A673 (cell line): ENCODE measurements around the gene SMC3. TPM values are rescaled to one million over a fixed set of nuclear protein-coding genes. Genes with fewer than 3 reads are reported as not detected.
A peak's percentile ranks its signal among the peaks of the same experiment; 100 is the strongest.
"Not testable (repeated sequence)": the region's sequence is repeated elsewhere in the genome, so short reads cannot be mapped to it uniquely, and the experiment has no call there.

Source experiments
- BruUV-seq: library from RNA; stranded (reverse); fragments of 400-500 nt; replicated peaks from 2 replicates; lab custom pipeline; 2021; lab: Mats Ljungman, UMichigan
- CTCF ChIA-PET: fragments of 300-600 bp; sonication (Branson Sonifier 250); formaldehyde crosslinking; loops from one replicate; lab custom pipeline; 2022; ENCODE audit warnings: antibody characterized with exemption; lab: Charles Lee
- POLR2A ChIA-PET: fragments of 300-600 bp; sonication (Branson Sonifier 250); formaldehyde crosslinking; loops from one replicate; lab custom pipeline; 2022; ENCODE audit warnings: antibody characterized with exemption; ENCODE audit not compliant: low non-redundant PET; lab: Charles Lee
- DNase-seq: peaks from one replicate; pipeline ENCODE4 v3.0.0-alpha.2; 2015; ENCODE audit warnings: low spot score
- H3K27ac ChIP-seq: fragments of 200-600 bp; sonication (generic); 2 replicates; pipeline ENCODE4 v1.5.1; 2016; ENCODE audit warnings: mixed run types, low read depth, mild to moderate bottlenecking, mixed read lengths, antibody characterized with exemption, low read length; ENCODE audit not compliant: poor library complexity, severe bottlenecking
- H3K27me3 ChIP-seq: fragments of 200-600 bp; sonication (generic); replicated peaks from 2 replicates; pipeline ENCODE4 v1.6.1; 2017; ENCODE audit warnings: mixed run types, low read depth, mild to moderate bottlenecking, mixed read lengths, antibody characterized with exemption, low read length; ENCODE audit not compliant: insufficient read depth, poor library complexity
- H3K36me3 ChIP-seq: fragments of 200-600 bp; sonication (generic); 2 replicates; pipeline ENCODE4 v1.6.1; 2016; ENCODE audit warnings: mixed run types, mild to moderate bottlenecking, mixed read lengths, antibody characterized with exemption, low read length; ENCODE audit not compliant: insufficient read depth, poor library complexity, severe bottlenecking
- H3K4me1 ChIP-seq: fragments of 200-600 bp; sonication (generic); 2 replicates; pipeline ENCODE4 v1.6.1; 2017; ENCODE audit warnings: mixed run types, mild to moderate bottlenecking, mixed read lengths, antibody characterized with exemption, low read length; ENCODE audit not compliant: insufficient read depth, poor library complexity, severe bottlenecking
- H3K4me3 ChIP-seq: fragments of 200-600 bp; sonication (generic); 2 replicates; pipeline ENCODE4 v1.5.1; 2016; ENCODE audit warnings: low read depth, mixed run types, mild to moderate bottlenecking, mixed read lengths, low read length; ENCODE audit not compliant: poor library complexity, severe bottlenecking
- H3K9me3 ChIP-seq: fragments of 200-600 bp; sonication (generic); 2 replicates; pipeline ENCODE4 v1.6.1; 2016; ENCODE audit warnings: mixed run types, low read depth, mild to moderate bottlenecking, mixed read lengths, antibody characterized with exemption, low read length; ENCODE audit not compliant: poor library complexity, severe bottlenecking
- CTCF ChIP-seq: fragments of 300-800, 200-600 bp; sonication (generic); conservative IDR thresholded peaks from 2 replicates; pipeline ENCODE4 v1.5.1; 2017; ENCODE audit warnings: low read depth, mild to moderate bottlenecking, antibody characterized with exemption, low read length, moderate library complexity, mixed read lengths
- EZH2 ChIP-seq: fragments of 200-600 bp; sonication (generic); IDR thresholded peaks from 2 replicates; pipeline ENCODE4 v1.6.1; 2017; ENCODE audit warnings: borderline replicate concordance, low read depth, mild to moderate bottlenecking, mixed read lengths, antibody characterized with exemption, low read length; ENCODE audit not compliant: poor library complexity, severe bottlenecking
- intact Hi-C: fragments of 100-400 bp; cut with micrococcal nuclease; formaldehyde crosslinking; loops from one replicate; pipeline ENCODE4 v1.10.0; 2022; ENCODE audit not compliant: unreplicated experiment
- total RNA-seq: library from RNA; stranded (reverse); gene quantifications from 2 replicates; pipeline ENCODE4 v1.2.3, GENCODE V29; 2021

Gene SMC3
- total RNA-seq, 1 experiment from 2014 or later: 107 TPM

- no peak overlapping the region for H3K27ac ChIP-seq
- no TSS peak for BruUV-seq
- ChIA-PET CTCF (interaction anchor here (0.7 to 1.2 kb wide), 2 partner anchors 8 to 100 kb away, joined by 3 to 5 read pairs; no protein-coding TSS in a partner anchor), POLR2A (no interaction called here)
- DNase-seq: no peak
- intact Hi-C loops: loop anchor here (2.0 kb wide), 1 partner anchor 297 kb away; no protein-coding TSS in a partner anchor
- H3K4me1 ChIP-seq: peaks cover 15% of the 10 kb centered on the region
- TF ChIP-seq CTCF (no peak), EZH2 (no peak)
- no peak overlapping the region for H3K4me3 ChIP-seq
- no peaks in the 10 kb centered on the region for H3K27me3 ChIP-seq
- peaks cover 32% of the 10 kb centered on the region for H3K36me3 ChIP-seq
- no peaks in the 10 kb centered on the region for H3K9me3 ChIP-seq
Measured at GRCh38 chr10:110608087-110608486, 40.6 kb downstream of the SMC3 start.

- DNase-seq: peak; percentile 74
- Histone ChIP-seq H3K9me3 (no peaks in the 10 kb centered on the region), H3K27ac (no peak overlapping the region), H3K36me3 (peaks cover 17% of the 10 kb centered on the region), H3K4me1 (peaks cover 15% of the 10 kb centered on the region), H3K4me3 (no peak overlapping the region), H3K27me3 (no peaks in the 10 kb centered on the region)
- BruUV-seq: no TSS peak
- ChIA-PET CTCF (interaction anchor here (1.2 kb wide), 2 partner anchors 9 to 71 kb away, joined by 4 to 5 read pairs; no protein-coding TSS in a partner anchor), POLR2A (no interaction called here)
- intact Hi-C loops: loop anchor here (1.0 to 5.0 kb wide), 4 partner anchors 72 to 299 kb away; no protein-coding TSS in a partner anchor
- TF ChIP-seq CTCF: no peak
- no peak for TF ChIP-seq EZH2
Measured at GRCh38 chr10:110609605-110610004, 42.1 kb downstream of the SMC3 start.

- POLR2A ChIA-PET: no interaction called here
- Histone ChIP-seq H3K4me1 (peaks cover 15% of the 10 kb centered on the region), H3K4me3 (no peak overlapping the region), H3K36me3 (peaks cover 10% of the 10 kb centered on the region), H3K27ac (no peak overlapping the region), H3K27me3 (no peaks in the 10 kb centered on the region), H3K9me3 (no peaks in the 10 kb centered on the region)
- DNase-seq: peak; percentile 78
- TF ChIP-seq EZH2 (no peak), CTCF (peak; percentile 88)
- no TSS peak for BruUV-seq
- CTCF ChIA-PET: interaction anchor here (1.4 kb wide), 1 partner anchor 62 kb away, joined by 3 read pairs; no protein-coding TSS in a partner anchor
- intact Hi-C loops: loop anchor here (1.0 to 5.0 kb wide), 3 partner anchors 71 to 282 kb away; no protein-coding TSS in a partner anchor
Measured at GRCh38 chr10:110610308-110610774, 42.8 kb downstream of the SMC3 start.

- intact Hi-C loops: loop anchor here (1.0 to 5.0 kb wide), 3 partner anchors 71 to 282 kb away; no protein-coding TSS in a partner anchor
- BruUV-seq, H3K27ac ChIP-seq, H3K4me3 ChIP-seq, DNase-seq, H3K9me3 ChIP-seq, H3K27me3 ChIP-seq, POLR2A ChIA-PET, H3K36me3 ChIP-seq: not testable (repeated sequence)
- H3K4me1 ChIP-seq: peaks cover 15% of the 10 kb centered on the region
- CTCF ChIA-PET: interaction anchor here (1.4 kb wide), 1 partner anchor 61 kb away, joined by 3 read pairs; no protein-coding TSS in a partner anchor
Measured at GRCh38 chr10:110610781-110611180, 43.3 kb downstream of the SMC3 start.
